RWPE1 (cell line): ENCODE results near the gene HHIP.

Experiments
- CTCF ChIA-PET: fragments of 350-600 bp; sonication (Branson Sonifier 250); formaldehyde crosslinking; extraction: SDS; loops from one replicate; lab custom pipeline; 2021; lab: Yijun Ruan, JAX
- POLR2A ChIA-PET: fragments of 400-600 bp; formaldehyde crosslinking; extraction: SDS; loops from one replicate; lab custom pipeline; 2020; ENCODE audit warnings: antibody characterized with exemption; ENCODE audit not compliant: low non-redundant PET; lab: Yijun Ruan, JAX
- DNase-seq: peaks from one replicate; pipeline ENCODE4 v3.0.0; 2012; ENCODE audit warnings: low spot score
- H3K27ac ChIP-seq: fragments of 450-650 bp; 2 replicates; pipeline ENCODE4 v1.5.1; 2017
- TF ChIP-seq, protein P1 (sequence below): fragments of 450-650 bp; conservative IDR thresholded peaks from 2 replicates; pipeline ENCODE4 v1.5.1; 2017; ENCODE audit warnings: low read depth, mild to moderate bottlenecking

The HHIP gene

DNA sequence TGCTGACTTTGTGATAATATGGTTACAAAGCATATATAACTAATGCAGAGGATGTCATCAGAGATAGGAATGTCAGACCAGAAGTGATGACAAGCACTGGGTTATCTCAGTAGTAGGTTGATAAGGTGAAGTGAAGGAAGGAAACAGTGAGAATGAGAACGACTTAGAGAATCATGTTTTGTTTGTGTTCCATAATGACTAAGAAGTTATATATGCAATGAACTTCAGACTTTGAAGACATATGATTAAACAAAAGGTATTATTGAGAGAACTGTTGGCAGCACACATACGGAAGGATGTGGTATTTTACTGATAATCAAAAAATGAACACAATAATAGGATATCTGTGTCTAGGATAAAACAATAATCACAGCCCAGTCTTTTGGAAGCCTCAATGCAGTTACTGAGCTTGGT lies 18.3 kb upstream of the HHIP start:
- POLR2A ChIA-PET = no interaction called here

DNA sequence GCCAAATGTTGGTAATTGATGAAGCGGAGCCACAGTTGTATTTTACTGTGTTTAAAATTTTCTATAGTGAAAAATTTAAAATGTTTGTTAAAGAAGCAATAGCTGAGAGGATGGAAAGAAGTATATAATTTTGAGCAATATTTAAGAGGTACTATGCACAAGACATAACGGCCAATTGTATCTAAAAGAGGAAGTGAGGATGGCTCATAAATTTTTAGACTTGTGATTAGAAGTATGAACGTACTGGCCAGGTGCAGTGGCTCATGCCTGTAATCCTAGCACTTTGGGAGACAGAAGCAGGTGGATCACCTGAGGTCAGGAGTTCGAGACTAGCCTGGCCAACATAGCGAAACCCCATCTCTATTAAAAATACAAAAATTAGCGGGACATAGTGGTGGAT lies 12.7 kb upstream of the HHIP start:
- ChIA-PET CTCF (interaction anchor here (1.2 kb wide), 1 partner anchor 310 kb away, joined by 4 read pairs; no protein-coding TSS in a partner anchor), POLR2A (no interaction called here)
- no peak overlapping the region for H3K27ac ChIP-seq
- TF ChIP-seq, protein P1, sequence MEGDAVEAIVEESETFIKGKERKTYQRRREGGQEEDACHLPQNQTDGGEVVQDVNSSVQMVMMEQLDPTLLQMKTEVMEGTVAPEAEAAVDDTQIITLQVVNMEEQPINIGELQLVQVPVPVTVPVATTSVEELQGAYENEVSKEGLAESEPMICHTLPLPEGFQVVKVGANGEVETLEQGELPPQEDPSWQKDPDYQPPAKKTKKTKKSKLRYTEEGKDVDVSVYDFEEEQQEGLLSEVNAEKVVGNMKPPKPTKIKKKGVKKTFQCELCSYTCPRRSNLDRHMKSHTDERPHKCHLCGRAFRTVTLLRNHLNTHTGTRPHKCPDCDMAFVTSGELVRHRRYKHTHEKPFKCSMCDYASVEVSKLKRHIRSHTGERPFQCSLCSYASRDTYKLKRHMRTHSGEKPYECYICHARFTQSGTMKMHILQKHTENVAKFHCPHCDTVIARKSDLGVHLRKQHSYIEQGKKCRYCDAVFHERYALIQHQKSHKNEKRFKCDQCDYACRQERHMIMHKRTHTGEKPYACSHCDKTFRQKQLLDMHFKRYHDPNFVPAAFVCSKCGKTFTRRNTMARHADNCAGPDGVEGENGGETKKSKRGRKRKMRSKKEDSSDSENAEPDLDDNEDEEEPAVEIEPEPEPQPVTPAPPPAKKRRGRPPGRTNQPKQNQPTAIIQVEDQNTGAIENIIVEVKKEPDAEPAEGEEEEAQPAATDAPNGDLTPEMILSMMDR = no peak
- no peak for DNase-seq

More for the DNA sequence above, 18.3 kb upstream of the HHIP start:
- peak; percentile 12 for DNase-seq
- TF ChIP-seq, protein P1 = no peak
- CTCF ChIA-PET = no interaction called here
- no peak overlapping the region for H3K27ac ChIP-seq

DNA sequence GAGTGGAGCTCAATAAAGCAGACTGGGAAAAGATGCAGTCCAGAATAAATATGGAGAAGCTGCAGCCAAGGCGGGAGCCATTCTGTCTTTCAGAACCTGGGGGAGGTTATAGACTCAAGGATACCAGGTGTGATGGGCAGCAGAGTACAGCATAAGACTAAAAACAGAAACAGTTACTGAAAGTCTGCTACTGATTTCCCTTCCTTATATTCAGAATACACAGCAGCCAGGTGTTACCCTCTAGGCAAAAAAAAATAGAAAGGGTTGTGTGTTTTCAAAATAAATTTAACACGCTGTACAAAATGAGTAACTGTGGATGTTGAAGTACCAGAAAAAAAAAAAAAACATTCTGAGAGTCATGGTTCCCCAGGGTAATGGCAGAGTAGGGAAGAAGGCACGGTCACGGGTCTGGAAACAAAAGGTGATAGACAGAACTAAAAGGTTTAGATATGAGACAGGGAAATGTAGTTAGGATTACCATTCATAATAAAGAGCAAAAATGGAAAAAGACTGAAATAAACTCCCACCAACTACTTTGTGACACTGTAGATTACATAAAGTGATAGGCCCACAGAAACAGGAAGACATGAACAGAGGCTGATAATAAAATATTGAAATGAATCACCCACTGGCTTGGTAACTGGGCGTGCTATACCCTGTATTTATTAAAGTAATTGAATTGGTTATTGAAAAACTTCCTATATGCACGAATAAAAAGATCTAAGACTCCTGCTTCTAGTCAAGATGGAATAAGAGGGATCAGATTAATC lies 10.8 kb upstream of the HHIP start:
- TF ChIP-seq, protein P1 = no peak
- POLR2A ChIA-PET = no interaction called here
- CTCF ChIA-PET = no interaction called here
- no peak for DNase-seq
- no peak overlapping the region for H3K27ac ChIP-seq

DNA sequence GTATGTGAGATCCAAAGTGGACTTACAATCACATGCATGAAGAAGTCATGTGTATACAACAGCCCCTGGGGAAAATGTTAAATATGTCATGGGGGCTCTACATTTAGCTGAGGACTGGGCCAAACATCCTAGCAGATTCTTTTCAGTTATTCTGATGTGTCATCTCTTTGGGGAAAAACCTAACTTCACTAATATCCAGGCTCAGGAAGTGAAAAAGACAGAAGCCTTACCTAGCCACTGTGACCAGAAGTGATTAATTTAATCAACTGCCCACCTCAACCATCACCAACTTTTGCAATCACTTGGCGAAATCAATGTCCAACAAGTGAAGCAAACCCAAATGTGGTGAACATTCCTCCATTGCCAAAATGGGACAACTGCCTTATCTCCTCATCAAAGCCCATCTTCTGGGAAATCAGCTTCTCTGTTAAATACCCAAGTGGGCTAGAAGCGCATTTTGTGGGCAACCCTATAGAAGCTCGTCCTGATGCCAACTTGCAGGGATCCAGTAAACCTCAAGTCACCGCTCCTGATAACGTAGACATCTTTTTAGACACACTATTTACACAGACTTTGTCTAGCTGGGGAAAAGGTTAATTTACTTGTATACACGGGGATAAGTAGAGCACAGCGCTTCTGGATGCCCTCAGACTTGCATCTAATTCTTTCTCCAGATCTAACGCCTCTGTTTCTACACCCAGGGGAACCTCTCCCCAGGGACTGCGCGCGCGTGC lies 1.4 kb upstream of the HHIP start:
- TF ChIP-seq, protein P1 = no peak
- DNase-seq = no peak
- CTCF ChIA-PET = no interaction called here
- peak overlapping the region; percentile 68; the same call in 1 of the 2 replicates for H3K27ac ChIP-seq
- POLR2A ChIA-PET = no interaction called here

DNA sequence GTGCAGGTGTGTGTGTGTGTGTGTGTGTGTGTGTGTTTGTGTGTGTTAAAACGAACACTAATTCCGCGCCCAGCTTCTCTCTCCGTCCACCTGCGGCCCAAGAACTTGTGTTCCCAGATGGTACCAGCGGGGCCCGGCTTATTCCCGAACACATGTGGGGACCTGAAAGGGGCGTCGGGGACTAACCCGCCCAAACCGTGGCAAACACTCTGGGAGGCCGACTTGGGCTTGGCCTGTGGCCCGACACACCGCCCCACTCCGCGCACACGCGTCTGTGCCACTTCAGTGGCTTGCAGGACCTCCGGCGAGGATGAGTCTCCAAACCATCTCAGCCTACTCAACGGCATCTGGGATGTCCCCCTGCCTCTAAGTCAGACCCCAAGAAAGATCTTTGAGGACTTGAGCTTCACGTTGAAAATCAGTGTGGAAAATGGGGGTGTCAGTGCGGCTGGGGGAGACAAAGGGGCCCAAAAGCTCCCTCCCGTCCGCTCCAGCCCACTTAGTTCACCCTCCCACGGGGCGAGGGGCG lies 790 bp upstream of the HHIP start:
- H3K27ac ChIP-seq = peak overlapping the region; percentile 68
- TF ChIP-seq, protein P1 = no peak
- CTCF ChIA-PET = interaction anchor here (0.7 kb wide), 1 partner anchor 416 kb away, joined by 4 read pairs; no protein-coding TSS in a partner anchor
- POLR2A ChIA-PET = no interaction called here
- DNase-seq = no peak

DNA sequence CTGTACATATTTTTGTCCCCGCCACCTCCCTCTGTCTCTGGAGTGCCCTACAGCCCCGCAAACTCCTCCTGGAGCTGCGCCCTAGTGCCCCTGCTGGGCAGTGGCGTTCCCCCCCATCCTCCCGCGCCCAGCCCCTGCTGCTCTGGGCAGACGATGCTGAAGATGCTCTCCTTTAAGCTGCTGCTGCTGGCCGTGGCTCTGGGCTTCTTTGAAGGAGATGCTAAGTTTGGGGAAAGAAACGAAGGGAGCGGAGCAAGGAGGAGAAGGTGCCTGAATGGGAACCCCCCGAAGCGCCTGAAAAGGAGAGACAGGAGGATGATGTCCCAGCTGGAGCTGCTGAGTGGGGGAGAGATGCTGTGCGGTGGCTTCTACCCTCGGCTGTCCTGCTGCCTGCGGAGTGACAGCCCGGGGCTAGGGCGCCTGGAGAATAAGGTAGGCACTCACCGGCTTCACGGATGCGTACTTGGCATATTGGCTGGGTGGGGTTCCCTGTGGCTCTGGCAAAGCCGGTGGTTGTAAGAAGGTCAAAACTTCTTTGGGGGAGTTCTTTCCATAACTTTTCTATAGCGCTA lies 653 bp downstream of the HHIP start:
- TF ChIP-seq, protein P1 = no peak
- peak; percentile 14 for DNase-seq
- POLR2A ChIA-PET = no interaction called here
- peak overlapping the region; percentile 68 for H3K27ac ChIP-seq
- CTCF ChIA-PET = no interaction called here
